NCI-H2171 treated with DMSO at 0.1 percent for 48 hours (cell line): Measurements from ENCODE around the gene IGFBP3.

Experiments
- DNase-seq: peaks from one replicate; lab custom pipeline; 2025; lab: John Stamatoyannopoulos, UW

IGFBP3 gene

DNA sequence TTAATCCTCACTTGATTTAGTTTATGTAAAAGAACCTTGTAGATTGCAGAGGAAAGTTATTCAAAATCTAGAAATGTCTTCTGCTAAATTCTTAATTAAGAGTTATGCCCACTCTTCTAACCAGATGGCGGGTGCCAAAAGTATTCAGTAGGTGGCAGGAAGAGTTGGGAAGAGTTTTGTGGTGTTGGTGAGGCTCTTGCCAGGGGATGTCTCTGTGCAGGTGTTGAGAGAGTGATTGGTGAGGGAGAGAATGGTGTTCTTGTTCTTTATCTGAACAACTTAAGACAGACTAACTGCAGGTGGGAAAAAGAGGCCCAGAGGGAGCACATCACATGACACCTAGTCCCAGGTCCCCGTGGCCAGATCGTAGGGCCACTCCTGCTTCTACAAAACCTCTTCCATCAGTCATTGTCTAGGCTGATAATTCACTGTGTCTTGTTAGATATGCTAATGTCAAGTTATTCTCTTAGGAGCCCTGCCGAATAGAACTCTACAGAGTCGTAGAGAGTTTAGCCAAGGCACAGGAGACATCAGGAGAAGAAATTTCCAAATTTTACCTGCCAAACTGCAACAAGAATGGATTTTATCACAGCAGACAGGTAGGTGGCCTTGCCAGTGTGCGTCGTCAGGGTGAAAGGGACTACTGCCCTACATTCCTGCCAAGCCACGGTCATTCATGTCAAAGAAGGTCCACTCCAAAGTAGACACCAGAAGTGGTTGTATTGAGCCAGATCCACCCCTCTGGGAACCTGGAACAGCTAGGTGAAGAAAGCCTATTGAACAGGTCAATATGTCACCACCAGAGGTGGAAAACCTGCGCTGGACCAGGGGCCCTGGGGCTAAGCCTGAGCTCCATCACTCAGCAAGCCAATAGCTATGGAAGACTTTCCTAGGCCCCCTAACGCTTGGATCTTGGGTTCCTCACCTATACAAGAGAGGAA is 29.3 kb downstream of the IGFBP3 start:
- no peak for DNase-seq

DNA sequence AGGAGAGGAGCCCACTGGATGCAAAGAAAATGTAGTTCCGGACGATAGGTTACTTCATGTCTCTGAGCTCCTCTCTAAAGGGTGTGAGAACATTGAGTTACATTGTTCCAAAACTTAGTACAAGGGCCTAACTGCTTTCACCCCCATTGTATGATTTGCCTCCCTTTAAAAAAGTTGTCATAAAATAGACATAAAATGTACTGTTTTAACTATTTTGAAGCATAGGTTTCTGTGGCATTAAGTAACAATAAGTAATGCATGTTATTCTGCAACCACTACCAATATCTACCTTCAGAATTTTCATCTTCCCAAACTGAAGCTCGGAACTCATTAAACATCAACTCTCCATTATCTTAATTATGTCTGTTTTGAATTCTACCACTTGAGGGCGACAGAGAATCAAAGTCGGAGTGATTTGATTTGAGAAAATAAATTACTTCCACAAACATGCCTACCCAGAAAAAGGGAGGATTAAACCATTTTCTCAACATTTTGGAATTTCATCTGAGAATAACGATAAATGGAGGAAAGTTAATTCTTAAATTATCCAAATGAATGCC is 30.1 kb downstream of the IGFBP3 start:
- DNase-seq: peak; percentile 21

GRCh38 chr7:45890125-45890901 is 30.8 kb downstream of the IGFBP3 start:
- no peak for DNase-seq

GRCh38 chr7:45889367-45890067 is 31.6 kb downstream of the IGFBP3 start:
- no peak for DNase-seq

GRCh38 chr7:45888993-45889366 is 32.1 kb downstream of the IGFBP3 start:
- no peak for DNase-seq

DNA sequence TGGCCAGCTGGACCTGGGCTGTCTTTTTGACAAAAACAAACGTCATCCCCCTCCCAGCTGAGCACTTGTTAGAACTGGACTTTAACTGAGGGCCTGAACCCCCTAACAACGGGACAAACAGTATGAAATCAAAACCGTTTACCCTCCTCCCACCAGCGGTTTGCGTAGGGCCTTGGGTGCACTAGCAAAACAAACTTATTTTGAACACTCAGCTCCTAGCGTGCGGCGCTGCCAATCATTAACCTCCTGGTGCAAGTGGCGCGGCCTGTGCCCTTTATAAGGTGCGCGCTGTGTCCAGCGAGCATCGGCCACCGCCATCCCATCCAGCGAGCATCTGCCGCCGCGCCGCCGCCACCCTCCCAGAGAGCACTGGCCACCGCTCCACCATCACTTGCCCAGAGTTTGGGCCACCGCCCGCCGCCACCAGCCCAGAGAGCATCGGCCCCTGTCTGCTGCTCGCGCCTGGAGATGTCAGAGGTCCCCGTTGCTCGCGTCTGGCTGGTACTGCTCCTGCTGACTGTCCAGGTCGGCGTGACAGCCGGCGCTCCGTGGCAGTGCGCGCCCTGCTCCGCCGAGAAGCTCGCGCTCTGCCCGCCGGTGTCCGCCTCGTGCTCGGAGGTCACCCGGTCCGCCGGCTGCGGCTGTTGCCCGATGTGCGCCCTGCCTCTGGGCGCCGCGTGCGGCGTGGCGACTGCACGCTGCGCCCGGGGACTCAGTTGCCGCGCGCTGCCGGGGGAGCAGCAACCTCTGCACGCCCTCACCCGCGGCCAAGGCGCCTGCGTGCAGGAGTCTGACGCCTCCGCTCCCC is 32.7 kb downstream of the IGFBP3 start, which contains the start of gene IGFBP1:
IGFBP1 (plus strand) TSS at position 304 of the 808 bp plus-strand sequence; CDS start at position 469, 165 bp downstream.
- DNase-seq: peak; percentile 12

- DNase-seq: no peak
Measured at GRCh38 chr7:45886931-45887667, 34.0 kb downstream of the IGFBP3 start.

GRCh38 chr7:45885264-45885882 is 35.7 kb downstream of the IGFBP3 start:
- no peak for DNase-seq

DNA sequence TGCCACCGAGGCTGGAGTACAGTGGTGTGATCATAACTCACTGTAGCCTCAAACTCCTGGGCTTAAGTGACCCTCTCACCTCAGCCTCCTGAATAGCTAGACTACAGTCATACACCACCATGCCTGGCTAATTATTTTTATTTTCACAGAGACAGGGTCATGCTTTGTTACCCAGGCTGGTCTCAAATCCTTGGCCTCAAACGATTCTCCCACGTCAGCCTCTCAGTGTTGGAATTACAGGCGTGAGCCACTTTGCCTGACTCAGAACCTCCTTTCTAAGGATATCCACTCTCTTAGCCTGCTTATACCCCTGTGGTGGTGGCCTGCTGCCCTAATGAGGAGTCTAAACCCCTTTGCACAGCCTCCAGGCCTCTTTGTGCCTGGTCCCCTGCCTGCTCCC is 36.9 kb downstream of the IGFBP3 start:
- DNase-seq: no peak

DNA sequence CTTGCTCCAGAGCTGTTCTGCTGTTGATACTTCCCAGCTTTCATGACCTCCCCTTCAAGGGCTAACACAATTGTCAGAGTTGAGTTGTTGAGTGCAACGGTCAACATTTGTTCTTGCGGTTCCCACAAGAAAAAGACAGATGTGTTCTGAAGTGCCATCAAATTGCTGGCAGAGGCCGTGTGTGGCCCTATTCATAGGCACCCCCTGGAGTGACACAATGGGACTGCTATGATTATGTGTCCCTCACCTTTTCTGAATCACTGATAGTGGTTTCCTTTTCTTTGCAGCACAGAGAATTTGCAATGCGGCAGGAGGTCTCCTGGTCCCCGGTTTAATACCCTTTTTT is 38.6 kb downstream of the IGFBP3 start:
- no peak for DNase-seq

DNA sequence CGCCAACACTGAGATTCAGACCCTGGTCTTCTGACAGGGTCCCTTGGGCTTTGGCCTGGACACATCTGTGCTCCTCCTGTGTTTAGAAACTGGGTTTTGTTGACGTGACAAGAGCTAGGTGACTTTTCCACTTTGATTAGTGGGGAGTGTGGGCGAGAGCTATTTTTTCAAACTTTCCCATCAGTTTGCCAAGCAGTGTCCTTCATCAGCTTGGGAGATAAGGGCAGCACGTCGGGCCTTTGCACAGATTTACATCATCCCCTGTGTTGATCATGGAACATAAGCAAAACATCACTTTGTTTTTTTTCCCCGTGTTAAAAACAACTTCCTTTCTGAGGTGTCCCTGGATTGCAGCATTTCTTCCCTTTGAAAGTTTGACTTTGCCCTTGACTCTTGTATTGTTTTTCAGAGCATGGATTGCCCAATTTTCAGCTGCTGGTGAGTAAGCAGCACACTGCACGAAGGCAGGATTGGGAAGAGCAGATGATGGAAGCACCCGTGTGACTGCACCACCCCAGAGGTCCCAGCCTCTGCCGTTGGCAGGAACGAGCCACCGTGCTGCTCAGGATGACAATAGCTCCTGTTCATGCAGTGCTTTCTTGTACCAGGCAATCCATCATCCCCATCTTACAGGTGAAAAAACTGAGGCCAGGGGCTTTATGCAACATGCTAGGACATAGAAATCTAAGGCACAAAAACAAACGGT is 39.2 kb downstream of the IGFBP3 start:
- no peak for DNase-seq

DNA sequence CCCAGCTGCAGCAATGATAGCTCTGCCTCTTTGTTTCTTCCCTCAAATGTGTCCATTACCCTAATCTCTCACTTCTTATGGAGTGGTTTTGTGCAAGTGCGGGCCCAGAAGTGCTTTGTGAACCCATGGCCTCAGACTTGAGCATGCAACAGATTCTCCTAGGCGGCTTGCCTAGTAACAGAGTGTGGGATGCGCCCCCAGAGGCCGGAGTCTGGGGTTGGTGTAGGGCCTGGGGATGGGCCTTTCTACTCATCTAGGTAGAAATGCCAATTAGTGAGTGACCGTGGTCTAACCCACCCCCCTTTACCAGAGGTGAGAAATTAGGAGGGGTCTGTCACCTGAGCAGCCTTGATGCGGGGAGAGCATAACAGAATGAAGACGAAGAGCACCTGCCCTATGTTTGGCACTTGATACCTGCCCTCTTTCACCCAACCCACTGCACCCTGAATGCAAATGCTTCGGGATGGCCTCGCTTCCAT is 39.8 kb downstream of the IGFBP3 start:
- no peak for DNase-seq

GRCh38 chr7:45880433-45880860 is 40.6 kb downstream of the IGFBP3 start:
- DNase-seq: no peak

- no peak for DNase-seq
Measured at GRCh38 chr7:45878457-45879144, 42.5 kb downstream of the IGFBP3 start.

GRCh38 chr7:45876519-45876918 is 44.6 kb downstream of the IGFBP3 start:
- DNase-seq: no peak

- no peak for DNase-seq
Measured at GRCh38 chr7:45874408-45875131, 46.5 kb downstream of the IGFBP3 start.

GRCh38 chr7:45873355-45873754 is 47.7 kb downstream of the IGFBP3 start:
- DNase-seq: peak; percentile 55

- no peak for DNase-seq
Measured at GRCh38 chr7:45873035-45873354, 48.1 kb downstream of the IGFBP3 start, which contains the start of gene CCDC201. CCDC201 (minus strand) TSS chr7:45873082; CDS start chr7:45873007, 75 bp downstream.
